Heart left ventricle (tissue), 16 donors: ENCODE measurements around the gene NEK5. TPM values are rescaled to one million over a fixed set of nuclear protein-coding genes. Genes with fewer than 3 reads are reported as not detected.

ENCODE experiments used
- ATAC-seq, 4 donors: fragments of 200-7000 bp; cut with Tn5 transposase; one replicate each; pipeline ENCODE4 v1.9.1; 2020 to 2022; ENCODE audit warnings: moderate library complexity in 4 of 4, mild to moderate bottlenecking in 3 of 4, moderate number of reproducible peaks in 1 of 4
- DNase-seq, 5 donors: peaks; one replicate each; pipeline ENCODE4 v3.0.0-alpha.2; 2020
- H3K27ac ChIP-seq, 12 donors: fragments of 200-600 bp; sonication (generic) in 4 of 12; one replicate each; pipeline versions ENCODE4 v1.5.0 to v1.8.0; 2016 to 2022; ENCODE audit warnings: mild to moderate bottlenecking in 2 of 12
- H3K27me3 ChIP-seq, 9 donors: fragments of 200-600 bp; sonication (generic) in 2 of 9; one replicate each; pipeline versions ENCODE4 v1.5.1 to v1.8.0; 2016 to 2022; ENCODE audit warnings: mild to moderate bottlenecking in 3 of 9
- H3K36me3 ChIP-seq, 9 donors: fragments of 200-600 bp; sonication (generic) in 2 of 9; one replicate each; pipeline versions ENCODE4 v1.5.0 to v1.8.0; 2018 to 2022; ENCODE audit warnings: mild to moderate bottlenecking in 2 of 9
- H3K4me1 ChIP-seq, 12 donors: fragments of 200-600 bp; sonication (generic) in 4 of 12; one replicate each; pipeline versions ENCODE4 v1.5.0 to v1.8.0; 2016 to 2022; ENCODE audit warnings: mild to moderate bottlenecking in 3 of 12
- H3K4me3 ChIP-seq, 12 donors: fragments of 200-600 bp; sonication (generic) in 4 of 12; one replicate each; pipeline versions ENCODE4 v1.5.0 to v1.8.0; 2017 to 2022; ENCODE audit warnings: mild to moderate bottlenecking in 9 of 12, moderate library complexity in 4 of 12
- H3K9me3 ChIP-seq, 12 donors: fragments of 200-600 bp; sonication (generic) in 4 of 12; one replicate each; pipeline versions ENCODE4 v1.5.0 to v1.8.0; 2016 to 2022; ENCODE audit warnings: mild to moderate bottlenecking in 1 of 12
- POLR2A ChIP-seq, 2 donors: fragments of 450-650 bp; IDR thresholded peaks; one replicate each; pipeline ENCODE4 v1.6.1; 2017; ENCODE audit warnings: antibody characterized with exemption in 2 of 2, mild to moderate bottlenecking in 2 of 2, moderate library complexity in 2 of 2
- WGBS, 4 donors: extraction: QIAGEN DNeasy Blood & Tissue Kit in 2 of 4; methylation state at CpG; one replicate each; pipeline versions ENCODE4 v1.1.5 to v1.1.7; 2013 to 2018; 5-methylcytosine and 5-hydroxymethylcytosine counted together
- intact Hi-C, 10 donors: fragments of 100-400 bp; cut with DNase I; formaldehyde crosslinking; loops; one replicate each; pipeline versions ENCODE4 v1.11.1 to v1.14.2; 2022
- polyA plus RNA-seq, 2 donors: library from polyadenylated mRNA; stranded (reverse); fragments of 200-250 nt; gene quantifications; one replicate each; pipeline ENCODE4 v1.2.3, GENCODE V29; 2013
- total RNA-seq, 9 donors: library from RNA; depleted of rRNA in 2 of 9; stranded (reverse); fragments of >200 nt in 2 of 9; fragmentation: NEBNext Ultra II Directional in 3 of 9; extraction: Animal tissue kit (Norgen Biotek cat#: 25700) in 3 of 9; gene quantifications; one replicate each; pipeline versions ENCODE4 v1.1.0 to v1.2.4, GENCODE V29; 2016 to 2023
- TF ChIP-seq, protein P1 (sequence below), 12 donors: fragments of 200-600 bp; sonication (generic) in 4 of 12; IDR thresholded peaks; one replicate each; pipeline versions ENCODE4 v1.5.0 to v1.8.0; 2018 to 2022; ENCODE audit warnings: antibody characterized with exemption in 12 of 12, mild to moderate bottlenecking in 5 of 12
- donor health status: ischemic (EF 13 %, LVEDD 7.1; RV severe dilation, severe dysfunction).
- donor health status: healthy with polysubstance abuse.
- donor health status: DM: no; HTN: yes; CAD: no.
- donor health status: DM: no; HTN: no; CAD: no.
- donor health status: ischemic (EF 25% LVEDD 6.9; RV normal size, moderate dysfunction).
- donor health status: ischemic (EF 25% LVEDD 5.7; RV mildly dilated, moderate dysfunction).
- donor health status: healthy.
- donor health status: DM: yes; HTN: yes; CAD: no.
- donor health status: ischemic (EF 35%, LVEDD 5.7; RV mildly dilated, moderate dysfunction).
- donor health status: nonischemic (EF 11% LVEDD 7.7; RV severe dilation, severe dysfunction).
- donor health status: DM: yes; HTN: yes; CAD: no.
- donor health status: PGD.
- donor health status: ischemic (EF 29% LVEDD 5.4; RV normal size, mild dysfunction).
- donor health status: nonischemic (EF 23%, LVEDD 6.1; RV moderate dilation, normal function).

The NEK5 gene
- total and polyA plus RNA-seq, 11 donors: 0.04 to 1.1 (median 0.41) TPM; not detected in 3

DNA sequence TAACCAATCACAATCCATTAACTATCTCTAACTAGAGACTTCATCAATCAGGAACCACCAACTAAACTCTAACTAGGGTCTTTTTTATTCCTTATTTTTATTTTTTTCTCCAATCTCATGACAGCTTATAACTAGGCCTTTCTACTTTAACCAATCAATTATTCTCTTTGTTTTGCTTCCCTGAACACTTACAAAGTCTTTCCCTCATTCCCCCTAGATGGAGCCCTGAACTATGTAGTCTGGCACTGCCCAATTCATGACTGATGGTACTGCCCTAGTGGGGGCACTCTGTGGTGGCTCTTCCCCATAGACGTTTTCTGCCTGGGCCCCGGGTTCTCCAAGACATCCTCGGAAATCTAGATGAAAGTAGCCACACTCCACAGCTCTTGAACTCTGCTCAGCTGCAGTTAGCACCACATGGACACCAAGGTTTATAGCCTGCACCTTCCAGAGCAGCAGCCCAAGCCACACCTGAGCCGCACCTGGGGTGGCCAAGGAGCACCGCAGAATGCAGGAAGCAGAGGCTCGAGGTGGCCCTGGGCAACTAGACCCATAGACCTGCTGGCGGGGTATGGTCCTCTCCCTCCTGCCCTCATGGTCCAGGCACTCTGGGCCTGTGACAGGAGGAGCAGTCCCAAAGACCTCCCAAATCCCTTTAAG is 124.2 kb downstream of the NEK5 start:
- Histone ChIP-seq H3K4me3 (no peak overlapping the region), H3K27ac (no peak overlapping the region), H3K9me3 (no peaks in the 10 kb centered on the region), H3K27me3 (no peaks in the 10 kb centered on the region), H3K4me1 (peaks cover 0 to 13% (median 0%) of the 10 kb centered on the region in 12 donors), H3K36me3 (no peaks in the 10 kb centered on the region)
- intact Hi-C loops: loop anchor here in 8 of 10 donors (5.0 to 10.0 kb wide), 5 partner anchors 123 to 448 kb away; partner anchors contain the start of genes NEK5 (in 6 of the 8) and VPS36 (in 1 of the 8)
- DNase-seq: no peak
- 87 to 92% (median 88%) methylated on average over 7 of the region's 7 CpGs for WGBS, 4 donors
- ATAC-seq: peak in 1 of 4 donors; percentile 33
- TF ChIP-seq, protein P1, sequence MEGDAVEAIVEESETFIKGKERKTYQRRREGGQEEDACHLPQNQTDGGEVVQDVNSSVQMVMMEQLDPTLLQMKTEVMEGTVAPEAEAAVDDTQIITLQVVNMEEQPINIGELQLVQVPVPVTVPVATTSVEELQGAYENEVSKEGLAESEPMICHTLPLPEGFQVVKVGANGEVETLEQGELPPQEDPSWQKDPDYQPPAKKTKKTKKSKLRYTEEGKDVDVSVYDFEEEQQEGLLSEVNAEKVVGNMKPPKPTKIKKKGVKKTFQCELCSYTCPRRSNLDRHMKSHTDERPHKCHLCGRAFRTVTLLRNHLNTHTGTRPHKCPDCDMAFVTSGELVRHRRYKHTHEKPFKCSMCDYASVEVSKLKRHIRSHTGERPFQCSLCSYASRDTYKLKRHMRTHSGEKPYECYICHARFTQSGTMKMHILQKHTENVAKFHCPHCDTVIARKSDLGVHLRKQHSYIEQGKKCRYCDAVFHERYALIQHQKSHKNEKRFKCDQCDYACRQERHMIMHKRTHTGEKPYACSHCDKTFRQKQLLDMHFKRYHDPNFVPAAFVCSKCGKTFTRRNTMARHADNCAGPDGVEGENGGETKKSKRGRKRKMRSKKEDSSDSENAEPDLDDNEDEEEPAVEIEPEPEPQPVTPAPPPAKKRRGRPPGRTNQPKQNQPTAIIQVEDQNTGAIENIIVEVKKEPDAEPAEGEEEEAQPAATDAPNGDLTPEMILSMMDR (IDR thresholded peaks at IDR 0.05): no peak
- TF ChIP-seq POLR2A (IDR thresholded peaks at IDR 0.05): no peak

- no peaks in the 10 kb centered on the region for H3K36me3 ChIP-seq
- DNase-seq: no peak
- TF ChIP-seq POLR2A (IDR thresholded peaks at IDR 0.05): no peak
- TF ChIP-seq, protein P1 (IDR thresholded peaks at IDR 0.05): no peak
- H3K4me3 ChIP-seq: no peak overlapping the region
- peaks cover 0 to 19% (median 4%) of the 10 kb centered on the region in 12 donors for H3K4me1 ChIP-seq
- H3K9me3 ChIP-seq: no peaks in the 10 kb centered on the region
- intact Hi-C loops: loop anchor here in 8 of 10 donors (5.0 to 10.0 kb wide), 5 partner anchors 124 to 449 kb away; partner anchors contain the start of genes NEK5 (in 6 of the 8) and VPS36 (in 1 of the 8)
- ATAC-seq: no peak
- no peak overlapping the region for H3K27ac ChIP-seq
- no peaks in the 10 kb centered on the region for H3K27me3 ChIP-seq
- WGBS, 4 donors: 70 to 85% (median 82%) methylated on average over 4 of the region's 4 CpGs
Observed at GRCh38 chr13:52003541-52003940, 125.3 kb downstream of the NEK5 start.

GRCh38 chr13:52002361-52002760 is 126.5 kb downstream of the NEK5 start:
- H3K4me3 ChIP-seq: no peak overlapping the region
- H3K27ac ChIP-seq: no peak overlapping the region
- no peaks in the 10 kb centered on the region for H3K27me3 ChIP-seq
- ATAC-seq: no peak
- no peaks in the 10 kb centered on the region for H3K36me3 ChIP-seq
- H3K9me3 ChIP-seq: no peaks in the 10 kb centered on the region
- no peak for DNase-seq
- intact Hi-C loops: loop anchor here in 8 of 10 donors (5.0 to 10.0 kb wide), 5 partner anchors 125 to 450 kb away; partner anchors contain the start of genes NEK5 (in 6 of the 8) and VPS36 (in 1 of the 8)
- TF ChIP-seq POLR2A (IDR thresholded peaks at IDR 0.05): no peak
- TF ChIP-seq, protein P1 (IDR thresholded peaks at IDR 0.05): no peak
- peaks cover 0 to 20% (median 4%) of the 10 kb centered on the region in 12 donors for H3K4me1 ChIP-seq
- WGBS, 4 donors: 72 to 83% (median 78%) methylated on average over 3 to 4 of the region's 4 CpGs

DNA sequence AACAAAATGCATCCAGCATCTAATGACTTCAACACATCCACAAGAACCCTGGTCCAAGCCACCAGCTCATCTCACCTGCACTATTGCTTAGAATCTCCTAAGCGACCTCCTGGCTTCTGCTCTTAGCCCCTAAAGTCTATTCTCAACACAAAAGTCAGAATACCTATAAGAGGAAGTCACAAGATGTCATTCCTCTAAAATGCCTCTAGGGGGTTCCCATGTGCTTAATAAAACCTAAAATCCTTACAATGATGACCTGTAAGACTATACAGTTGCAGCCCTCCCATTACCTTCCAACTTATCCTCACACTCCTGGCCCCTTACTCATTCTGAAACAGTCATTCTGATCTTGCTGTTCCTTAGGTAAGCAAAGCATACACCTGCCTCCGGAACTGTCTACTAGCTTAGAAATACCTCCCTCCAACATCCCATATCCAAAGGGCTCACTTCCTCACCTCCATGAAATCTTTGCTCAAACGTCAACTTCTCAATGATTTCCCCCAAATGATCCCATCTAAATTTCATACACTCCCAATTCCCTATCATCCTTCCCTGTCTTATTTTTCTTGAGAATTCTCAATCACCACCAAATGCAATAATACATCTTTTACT is 127.6 kb downstream of the NEK5 start:
- H3K9me3 ChIP-seq: no peaks in the 10 kb centered on the region
- H3K4me1 ChIP-seq: peaks cover 0 to 25% (median 5%) of the 10 kb centered on the region in 12 donors
- H3K4me3 ChIP-seq: no peak overlapping the region
- intact Hi-C loops: loop anchor here in 9 of 10 donors (1.0 to 10.0 kb wide), 8 partner anchors 126 to 451 kb away; partner anchors contain the start of genes NEK5 (in 8 of the 9) and VPS36 (in 1 of the 9)
- peak in 3 of 4 donors; percentile 36 to 48 (median 40) for ATAC-seq
- H3K27ac ChIP-seq: no peak overlapping the region
- no peak for TF ChIP-seq POLR2A (IDR thresholded peaks at IDR 0.05)
- TF ChIP-seq, protein P1 (IDR thresholded peaks at IDR 0.05): peak; percentile 52 to 83 (median 69)
- H3K27me3 ChIP-seq: no peaks in the 10 kb centered on the region
- WGBS, 4 donors: 54 to 61% (median 57%) methylated on average over 3 of the region's 3 CpGs
- no peaks in the 10 kb centered on the region for H3K36me3 ChIP-seq
- no peak for DNase-seq
